OCI-LY1 (cell line): ENCODE measurements around the gene PRRG1.

Source experiments
- H2AFZ ChIP-seq: fragments of 200-600 bp; sonication (generic), shearing (Covaris generic); 2 replicates; pipeline ENCODE4 v1.6.0; 2014; ENCODE audit warnings: antibody characterized with exemption, mild to moderate bottlenecking, low read length
- H3F3A ChIP-seq: fragments of 200-600 bp; sonication (generic), shearing (Covaris generic); 2 replicates; pipeline ENCODE4 v1.6.0; 2014; ENCODE audit warnings: mild to moderate bottlenecking, antibody characterized with exemption, low read length, moderate library complexity; ENCODE audit not compliant: insufficient read depth
- H3K27ac ChIP-seq: fragments of 200-600 bp; sonication (generic); 2 replicates; pipeline ENCODE4 v1.5.1; 2014; ENCODE audit warnings: low read length, mixed run types, mild to moderate bottlenecking, low read depth; ENCODE audit not compliant: poor library complexity, severe bottlenecking
- H3K27me3 ChIP-seq: fragments of 200-600 bp; sonication (generic); 2 replicates; pipeline ENCODE4 v1.6.0; 2014; ENCODE audit warnings: antibody characterized with exemption, mild to moderate bottlenecking, low read length, moderate library complexity; ENCODE audit not compliant: insufficient read depth
- H3K36me3 ChIP-seq: fragments of 200-600 bp; sonication (generic); 2 replicates; pipeline ENCODE4 v1.6.1; 2014; ENCODE audit warnings: mild to moderate bottlenecking, antibody characterized with exemption, low read length, moderate library complexity, mixed read lengths; ENCODE audit not compliant: insufficient read depth
- H3K4me1 ChIP-seq: fragments of 200-600 bp; sonication (generic); 2 replicates; pipeline ENCODE4 v1.5.1; 2014; ENCODE audit warnings: mild to moderate bottlenecking, low read length, moderate library complexity; ENCODE audit not compliant: insufficient read depth, severe bottlenecking
- H3K4me2 ChIP-seq: fragments of 200-600 bp; sonication (generic), shearing (Covaris generic); 2 replicates; pipeline ENCODE4 v1.6.1; 2014; ENCODE audit warnings: low read length
- H3K4me3 ChIP-seq: fragments of 200-600 bp; sonication (generic); 2 replicates; pipeline ENCODE4 v1.5.1; 2014; ENCODE audit warnings: low read length, low read depth, mild to moderate bottlenecking, mixed read lengths; ENCODE audit not compliant: poor library complexity, severe bottlenecking
- H3K79me2 ChIP-seq: fragments of 200-600 bp; shearing (Covaris generic); 2 replicates; pipeline ENCODE4 v1.6.1; 2016; ENCODE audit warnings: mixed run types, low read length, mixed read lengths; ENCODE audit not compliant: insufficient read depth
- H3K9ac ChIP-seq: fragments of 200-600 bp; sonication (generic), shearing (Covaris generic); 2 replicates; pipeline ENCODE4 v1.6.1; 2014; ENCODE audit warnings: mild to moderate bottlenecking, low read length, mixed read lengths
- H3K9me2 ChIP-seq: fragments of 200-600 bp; sonication (generic), shearing (Covaris generic); 2 replicates; pipeline ENCODE4 v1.6.1; 2014; ENCODE audit warnings: low read depth, mild to moderate bottlenecking, low read length, mixed read lengths
- H3K9me3 ChIP-seq: fragments of 200-600 bp; shearing (Covaris generic); 2 replicates; pipeline ENCODE4 v1.6.1; 2014; ENCODE audit warnings: low read length, mixed read lengths
- H4K20me1 ChIP-seq: fragments of 200-600 bp; sonication (generic), shearing (Covaris generic); 2 replicates; pipeline ENCODE4 v1.6.0; 2016; ENCODE audit warnings: mild to moderate bottlenecking, low read length; ENCODE audit not compliant: insufficient read depth
- CTCF ChIP-seq: fragments of 200-600 bp; sonication (generic), shearing (Covaris generic); IDR thresholded peaks from 2 replicates; pipeline ENCODE4 v1.5.1; 2017; ENCODE audit warnings: mild to moderate bottlenecking, antibody characterized with exemption, low read length, moderate library complexity, mixed read lengths
- EZH2 ChIP-seq: fragments of 200-600 bp; sonication (generic), shearing (Covaris generic); IDR thresholded peaks from 2 replicates; pipeline ENCODE4 v1.8.0; 2017; ENCODE audit warnings: borderline replicate concordance, mixed run types, mild to moderate bottlenecking, antibody characterized with exemption, low read length, moderate library complexity, mixed read lengths

PRRG1 gene

DNA sequence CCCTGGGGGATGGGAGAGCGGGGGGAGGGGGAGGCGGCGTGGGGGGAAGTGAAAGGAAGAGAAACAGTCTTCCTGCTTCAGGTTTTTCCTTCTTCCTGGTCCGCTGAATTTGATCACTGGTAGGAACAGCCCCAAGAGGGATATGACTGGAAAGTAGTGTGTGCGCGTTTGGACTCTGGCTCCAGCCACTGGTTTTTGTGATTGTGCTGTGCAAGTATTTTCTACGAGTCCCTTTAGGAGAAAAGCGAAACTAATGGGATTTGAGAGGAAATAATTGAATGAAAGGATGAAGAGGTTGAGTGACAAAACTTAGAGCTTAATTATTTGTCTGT, 836 bp downstream of the PRRG1 start:
- H3F3A ChIP-seq, result no peaks in the 10 kb centered on the region
- H3K9me3 ChIP-seq, result no peaks in the 10 kb centered on the region
- no peak overlapping the region for H3K4me3 ChIP-seq
- H3K27me3 ChIP-seq, result no peaks in the 10 kb centered on the region
- TF ChIP-seq EZH2, result no peak
- TF ChIP-seq CTCF, result no peak
- no peaks in the 10 kb centered on the region for H3K4me1 ChIP-seq
- H3K9me2 ChIP-seq, result no peaks in the 10 kb centered on the region
- no peaks in the 10 kb centered on the region for H3K36me3 ChIP-seq
- no peaks in the 10 kb centered on the region for H3K79me2 ChIP-seq
- no peak overlapping the region for H3K27ac ChIP-seq
- H4K20me1 ChIP-seq, result no peaks in the 10 kb centered on the region
- H3K4me2 ChIP-seq, result no peak overlapping the region
- no peak overlapping the region for H2AFZ ChIP-seq
- no peak overlapping the region for H3K9ac ChIP-seq

- no peak overlapping the region for H3K9ac ChIP-seq
- TF ChIP-seq CTCF (no peak), EZH2 (no peak)
Measured at GRCh38 chrX:37353646-37354045, 4.5 kb downstream of the PRRG1 start.

DNA sequence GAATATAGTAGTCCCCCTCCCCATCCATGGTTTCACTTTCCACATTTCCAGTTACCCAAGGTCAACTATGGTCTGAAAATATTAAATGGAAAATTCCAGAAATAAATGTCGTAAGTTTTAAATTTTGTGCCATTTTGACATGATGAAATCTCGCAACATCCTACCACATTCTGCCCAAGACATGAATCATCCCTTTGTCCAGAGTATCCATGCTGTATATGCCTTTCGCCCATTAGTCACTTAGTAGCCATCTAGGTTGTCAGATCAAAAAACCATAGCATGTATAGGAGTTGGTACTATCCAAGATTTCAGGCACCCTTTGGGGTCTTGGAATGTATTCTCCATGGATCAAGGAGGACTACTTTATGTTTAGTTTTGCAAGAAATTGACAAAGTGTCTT, 8.3 kb downstream of the PRRG1 start:
- Histone ChIP-seq H2AFZ (no peak overlapping the region), H3K27me3 (no peaks in the 10 kb centered on the region), H3K4me1 (no peaks in the 10 kb centered on the region), H3K36me3 (no peaks in the 10 kb centered on the region), H3K4me3 (no peak overlapping the region), H4K20me1 (no peaks in the 10 kb centered on the region), H3K27ac (no peak overlapping the region), H3K9ac (no peak overlapping the region), H3F3A (no peaks in the 10 kb centered on the region), H3K9me3 (no peaks in the 10 kb centered on the region), H3K79me2 (no peaks in the 10 kb centered on the region), H3K4me2 (no peak overlapping the region), H3K9me2 (no peaks in the 10 kb centered on the region)
- no peak for TF ChIP-seq EZH2
- TF ChIP-seq CTCF, result no peak

More at GRCh38 chrX:37353646-37354045, 4.5 kb downstream of the PRRG1 start:
- Histone ChIP-seq H2AFZ (no peak overlapping the region), H3K4me3 (no peak overlapping the region), H3K79me2 (no peaks in the 10 kb centered on the region), H3K4me1 (no peaks in the 10 kb centered on the region), H3K4me2 (no peak overlapping the region), H4K20me1 (no peaks in the 10 kb centered on the region), H3K27ac (no peak overlapping the region), H3K36me3 (no peaks in the 10 kb centered on the region), H3K27me3 (no peaks in the 10 kb centered on the region), H3K9me3 (no peaks in the 10 kb centered on the region), H3F3A (no peaks in the 10 kb centered on the region), H3K9me2 (no peaks in the 10 kb centered on the region)
